IMR-90 (cell line): ENCODE data around the gene STARD4. TPM values are rescaled to one million over a fixed set of nuclear protein-coding genes. Genes with fewer than 3 reads are reported as not detected.

Experiments used
- ATAC-seq: fragments of 200-7000 bp; cut with Tn5 transposase; 2 replicates; pipeline ENCODE4 v1.9.1; 2020; ENCODE audit warnings: low read depth, mild to moderate bottlenecking, moderate library complexity
- BruUV-seq: library from RNA; stranded (reverse); fragments of 400-500 nt; replicated peaks from 2 replicates; lab custom pipeline; 2021; lab: Mats Ljungman, UMichigan
- CTCF ChIA-PET: fragments of 300-600 bp; formaldehyde crosslinking; extraction: SDS; loops from one replicate; lab custom pipeline; 2021; ENCODE audit warnings: antibody characterized with exemption; lab: Yijun Ruan, JAX
- POLR2A ChIA-PET: fragments of 300-600 bp; sonication (Branson Sonifier 250); formaldehyde crosslinking; loops from one replicate; lab custom pipeline; 2022; ENCODE audit warnings: antibody characterized with exemption; ENCODE audit not compliant: unreplicated experiment; lab: Charles Lee
- DNase-seq: peaks from one replicate; pipeline ENCODE4 v3.0.0; 2013
- H2AFZ ChIP-seq: replicated peaks from 2 replicates; pipeline ENCODE3; 2013; ENCODE audit warnings: low read length, mild to moderate bottlenecking; ENCODE audit not compliant: poor library complexity
- H2AK5ac ChIP-seq: 2 replicates; pipeline ENCODE4 v1.6.1; 2013; ENCODE audit warnings: low read depth, low read length, inconsistent platforms
- H2AK9ac ChIP-seq: replicated peaks from 2 replicates; pipeline ENCODE3; 2013; ENCODE audit warnings: mild to moderate bottlenecking, low read depth, low read length, moderate library complexity; ENCODE audit not compliant: poor library complexity
- H2BK120ac ChIP-seq: 2 replicates; pipeline ENCODE4 v1.6.1; 2013; ENCODE audit warnings: low read depth, low read length, inconsistent platforms
- H2BK15ac ChIP-seq: 3 replicates; pipeline ENCODE4 v1.6.1; 2013; ENCODE audit warnings: low read depth, low read length, inconsistent platforms
- H2BK20ac ChIP-seq: 2 replicates; pipeline ENCODE4 v1.6.1; 2013; ENCODE audit warnings: low read depth, mild to moderate bottlenecking, inconsistent platforms, low read length, moderate library complexity
- H2BK5ac ChIP-seq: 2 replicates; pipeline ENCODE4 v1.6.1; 2013; ENCODE audit warnings: mild to moderate bottlenecking, low read depth, low read length, inconsistent platforms; ENCODE audit not compliant: poor library complexity, severe bottlenecking
- H3K14ac ChIP-seq: replicated peaks from 2 replicates; pipeline ENCODE4 v1.6.1; 2013; ENCODE audit warnings: low read depth, low read length, inconsistent platforms
- H3K18ac ChIP-seq: 2 replicates; pipeline ENCODE4 v1.6.1; 2013; ENCODE audit warnings: low read depth, low read length, control low read depth
- H3K23ac ChIP-seq: 2 replicates; pipeline ENCODE4 v1.6.1; 2013; ENCODE audit warnings: low read depth, low read length, inconsistent platforms
- H3K27ac ChIP-seq: 2 replicates; pipeline ENCODE4 v1.5.1; 2013; ENCODE audit warnings: mild to moderate bottlenecking, control low read depth, low read length; ENCODE audit not compliant: insufficient read depth
- H3K27me3 ChIP-seq: 2 replicates; pipeline ENCODE4 v1.6.1; 2013; ENCODE audit warnings: low read length; ENCODE audit not compliant: control insufficient read depth, insufficient read depth
- H3K36me3 ChIP-seq: 2 replicates; pipeline ENCODE4 v1.6.1; 2013; ENCODE audit warnings: low read length, mixed read lengths; ENCODE audit not compliant: control insufficient read depth, insufficient read depth
- H3K4ac ChIP-seq: 2 replicates; pipeline ENCODE4 v1.6.1; 2013; ENCODE audit warnings: low read depth, low read length, inconsistent platforms
- H3K4me1 ChIP-seq: 2 replicates; pipeline ENCODE4 v1.6.1; 2013; ENCODE audit warnings: low read length, mixed read lengths; ENCODE audit not compliant: control insufficient read depth, insufficient read depth
- H3K4me2 ChIP-seq: 2 replicates; pipeline ENCODE4 v1.6.1; 2013; ENCODE audit warnings: low read depth, mild to moderate bottlenecking, control low read depth, low read length, moderate library complexity
- H3K4me3 ChIP-seq: 2 replicates; pipeline ENCODE4 v1.5.1; 2013; ENCODE audit warnings: low read depth, mild to moderate bottlenecking, control low read depth, low read length, moderate library complexity; ENCODE audit not compliant: insufficient read depth
- H3K56ac ChIP-seq: 2 replicates; pipeline ENCODE4 v1.6.1; 2013; ENCODE audit warnings: low read length, inconsistent platforms; ENCODE audit not compliant: insufficient read depth; ENCODE audit errors: extremely low read depth
- H3K79me1 ChIP-seq, 2 experiments: 2 replicates each; pipeline ENCODE4 v1.6.1; 2013; ENCODE audit warnings: low read length in 2 of 2, inconsistent platforms in 1 of 2, low read depth in 1 of 2
- H3K9ac ChIP-seq: 2 replicates; pipeline ENCODE4 v1.6.1; 2013; ENCODE audit warnings: low read depth, low read length, control low read depth
- H3K9me1 ChIP-seq: 2 replicates; pipeline ENCODE4 v1.6.1; 2013; ENCODE audit warnings: low read length, inconsistent platforms; ENCODE audit not compliant: insufficient read depth
- H3K9me3 ChIP-seq: 2 replicates; pipeline ENCODE4 v1.6.1; 2013; ENCODE audit warnings: low read length; ENCODE audit not compliant: control insufficient read depth, insufficient read depth
- H4K20me1 ChIP-seq: 2 replicates; pipeline ENCODE4 v1.6.1; 2013; ENCODE audit warnings: low read length, inconsistent platforms; ENCODE audit not compliant: insufficient read depth
- H4K5ac ChIP-seq: 2 replicates; pipeline ENCODE4 v1.6.1; 2013; ENCODE audit warnings: mild to moderate bottlenecking, low read depth, low read length, control low read depth
- H4K8ac ChIP-seq, 2 experiments: 2 replicates each; pipeline ENCODE4 v1.6.1; 2013; ENCODE audit warnings: low read depth in 2 of 2, low read length in 2 of 2, control low read depth in 1 of 2, inconsistent platforms in 1 of 2
- H4K91ac ChIP-seq: 2 replicates; pipeline ENCODE4 v1.6.1; 2013; ENCODE audit warnings: low read depth, low read length, inconsistent platforms; ENCODE audit not compliant: insufficient read depth
- BHLHE40 ChIP-seq: fragments of 150-350 bp; IDR thresholded peaks from 2 replicates; pipeline ENCODE4 v1.6.1; 2016; ENCODE audit warnings: mild to moderate bottlenecking, low read depth, low read length
- CHD1 ChIP-seq: IDR thresholded peaks from 2 replicates; pipeline ENCODE4 v1.6.1; 2012; ENCODE audit warnings: low read depth, low read length, improper control_type of control experiment
- FOS ChIP-seq: fragments of 150-350 bp; IDR thresholded peaks from 2 replicates; pipeline ENCODE4 v1.6.1; 2016; ENCODE audit warnings: low read depth, low read length
- MAFK ChIP-seq: IDR thresholded peaks from 2 replicates; pipeline ENCODE4 v1.6.1; 2012; ENCODE audit warnings: low read depth, low read length, improper control_type of control experiment
- MAZ ChIP-seq: IDR thresholded peaks from 2 replicates; pipeline ENCODE4 v1.6.1; 2012; ENCODE audit warnings: low read depth, mild to moderate bottlenecking, low read length, improper control_type of control experiment, moderate library complexity, borderline replicate concordance
- MXI1 ChIP-seq: IDR thresholded peaks from 2 replicates; pipeline ENCODE4 v1.6.1; 2012; ENCODE audit warnings: low read depth, mild to moderate bottlenecking, low read length, moderate library complexity, borderline replicate concordance
- NFE2L2 ChIP-seq: fragments of 150-350 bp; IDR thresholded peaks from 2 replicates; pipeline ENCODE4 v1.6.1; 2016; ENCODE audit warnings: low read depth, mild to moderate bottlenecking, low read length
- POLR2A ChIP-seq: IDR thresholded peaks from 2 replicates; pipeline ENCODE4 v1.6.1; 2012; ENCODE audit warnings: mild to moderate bottlenecking, low read depth, low read length
- RAD21 ChIP-seq: IDR thresholded peaks from 2 replicates; pipeline ENCODE4 v1.6.1; 2012; ENCODE audit warnings: low read length, improper control_type of control experiment
- RCOR1 ChIP-seq: IDR thresholded peaks from 2 replicates; pipeline ENCODE4 v1.6.1; 2012; ENCODE audit warnings: mild to moderate bottlenecking, low read length, improper control_type of control experiment; ENCODE audit not compliant: insufficient replicate concordance
- RFX5 ChIP-seq: IDR thresholded peaks from 2 replicates; pipeline ENCODE4 v1.8.0; 2012; ENCODE audit warnings: low read depth, mild to moderate bottlenecking, low read length, moderate library complexity
- SMC3 ChIP-seq: fragments of 150-350 bp; IDR thresholded peaks from 2 replicates; pipeline ENCODE4 v1.6.1; 2016; ENCODE audit warnings: low read depth, mild to moderate bottlenecking, antibody characterized with exemption, low read length, moderate library complexity
- WGBS, 2 experiments: methylation state at CpG; one replicate each; pipeline versions ENCODE4 v1.1.5 to v1.1.7; 2013; ENCODE audit warnings: missing lambda C conversion rate in 2 of 2; ENCODE audit not compliant: insufficient read length in 1 of 2; ENCODE audit errors: extremely low coverage in 2 of 2; 5-methylcytosine and 5-hydroxymethylcytosine counted together
- dilution Hi-C: fragments of 300-500 bp; cut with HindIII; formaldehyde crosslinking; loops from one replicate; pipeline ENCODE4 v1.14.3; 2018; ENCODE audit warnings: low sequenced_read_pairs; ENCODE audit not compliant: unreplicated experiment
- in situ Hi-C: fragments of 300-500 bp; cut with MboI; formaldehyde crosslinking; loops from 3 replicates; pipeline ENCODE4 v1.14.3; 2019; ENCODE audit warnings: low sequenced_read_pairs, inconsistent platforms, mixed read lengths
- intact Hi-C: fragments of 100-400 bp; cut with micrococcal nuclease; formaldehyde crosslinking; loops from 2 replicates; pipeline ENCODE4 v1.10.0; 2022
- polyA plus RNA-seq, 3 experiments: library from polyadenylated mRNA; depleted of rRNA; stranded (reverse); fragments of >200 nt; gene quantifications; 2 replicates each; pipeline ENCODE4 v1.2.3, GENCODE V29; 2012; ENCODE audit warnings: low replicate concordance in 1 of 3
- total RNA-seq: library from RNA; depleted of rRNA; stranded (reverse); fragments of >200 nt; gene quantifications from 2 replicates; pipeline ENCODE4 v1.2.3, GENCODE V29; 2012
- TF ChIP-seq, protein P1 (sequence below): fragments of 150-350 bp; IDR thresholded peaks from 2 replicates; pipeline ENCODE4 v1.6.1; 2017; ENCODE audit warnings: mild to moderate bottlenecking, antibody characterized with exemption, low read length, low read depth
- TF ChIP-seq, protein P2 (sequence below): fragments of 150-350 bp; IDR thresholded peaks from 2 replicates; pipeline ENCODE4 v1.6.1; 2016; ENCODE audit warnings: low read depth, mild to moderate bottlenecking, low read length, moderate library complexity, borderline replicate concordance
- TF ChIP-seq, protein P3 (sequence below): conservative IDR thresholded peaks from 2 replicates; pipeline ENCODE4 v1.5.1; 2012; ENCODE audit warnings: mild to moderate bottlenecking, low read depth, low read length, improper control_type of control experiment

STARD4 gene
- total and polyA plus RNA-seq, 2 of the 4 experiments (the other 2 are of a cell fraction), result 21.5 to 30.3 TPM

DNA sequence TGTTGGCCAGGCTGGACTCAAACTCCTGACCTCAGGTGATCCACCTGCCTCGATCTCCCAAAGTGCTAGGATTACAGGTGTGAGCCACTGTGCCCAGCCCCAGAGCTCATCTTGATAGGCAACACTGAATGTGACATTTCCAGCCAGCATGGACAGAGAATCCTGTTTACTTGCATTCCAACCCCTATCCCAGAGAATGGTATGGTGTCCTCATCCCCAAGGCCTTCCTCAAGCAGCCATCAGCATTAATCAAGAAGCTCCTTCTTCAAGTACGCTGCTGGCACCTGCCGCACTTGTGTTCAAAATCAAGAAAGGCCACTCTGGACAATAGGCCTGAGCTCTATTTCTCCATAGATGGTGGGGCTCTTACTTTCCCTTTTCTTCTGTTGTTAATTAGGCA lies 40.2 kb downstream of the STARD4 start:
- Histone ChIP-seq H3K4ac (no peak overlapping the region), H3K14ac (no peak overlapping the region), H4K20me1 (no peaks in the 10 kb centered on the region), H2AK5ac (no peak overlapping the region), H3K79me1 (no peaks in the 10 kb centered on the region), H3K23ac (no peak overlapping the region), H3K4me2 (no peak overlapping the region), H3K9me3 (no peaks in the 10 kb centered on the region), H4K8ac (no peak overlapping the region), H4K5ac (0 out of 2 replicates have a peak overlapping the region, but pooled peaks have one; percentile 2), H2BK120ac (peak overlapping the region; percentile 32; the same call in 1 of the 2 replicates), H3K4me3 (no peak overlapping the region), H3K4me1 (peaks cover 2% of the 10 kb centered on the region; the same call in 1 of the 2 replicates), H3K27ac (no peak overlapping the region), H2AFZ (no peak overlapping the region), H3K18ac (0 out of 2 replicates have a peak overlapping the region, but pooled peaks have one; percentile 1), H3K9ac (no peak overlapping the region), H3K56ac (no peak overlapping the region), H2BK15ac (no peak overlapping the region), H3K9me1 (peaks cover 3% of the 10 kb centered on the region; the same call in 1 of the 2 replicates), H3K27me3 (no peaks in the 10 kb centered on the region), H2BK5ac (no peak overlapping the region), H4K91ac (no peak overlapping the region), H3K36me3 (no peaks in the 10 kb centered on the region), H2AK9ac (no peak overlapping the region), H2BK20ac (no peak overlapping the region)
- TF ChIP-seq MXI1 (no peak), CHD1 (no peak), RAD21 (no peak), POLR2A (no peak), RCOR1 (no peak), BHLHE40 (no peak), FOS (no peak), MAFK (no peak), SMC3 (no peak), MAZ (no peak), RFX5 (no peak), NFE2L2 (no peak)
- TF ChIP-seq, protein P1, sequence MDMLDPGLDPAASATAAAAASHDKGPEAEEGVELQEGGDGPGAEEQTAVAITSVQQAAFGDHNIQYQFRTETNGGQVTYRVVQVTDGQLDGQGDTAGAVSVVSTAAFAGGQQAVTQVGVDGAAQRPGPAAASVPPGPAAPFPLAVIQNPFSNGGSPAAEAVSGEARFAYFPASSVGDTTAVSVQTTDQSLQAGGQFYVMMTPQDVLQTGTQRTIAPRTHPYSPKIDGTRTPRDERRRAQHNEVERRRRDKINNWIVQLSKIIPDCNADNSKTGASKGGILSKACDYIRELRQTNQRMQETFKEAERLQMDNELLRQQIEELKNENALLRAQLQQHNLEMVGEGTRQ, result no peak
- TF ChIP-seq, protein P2, sequence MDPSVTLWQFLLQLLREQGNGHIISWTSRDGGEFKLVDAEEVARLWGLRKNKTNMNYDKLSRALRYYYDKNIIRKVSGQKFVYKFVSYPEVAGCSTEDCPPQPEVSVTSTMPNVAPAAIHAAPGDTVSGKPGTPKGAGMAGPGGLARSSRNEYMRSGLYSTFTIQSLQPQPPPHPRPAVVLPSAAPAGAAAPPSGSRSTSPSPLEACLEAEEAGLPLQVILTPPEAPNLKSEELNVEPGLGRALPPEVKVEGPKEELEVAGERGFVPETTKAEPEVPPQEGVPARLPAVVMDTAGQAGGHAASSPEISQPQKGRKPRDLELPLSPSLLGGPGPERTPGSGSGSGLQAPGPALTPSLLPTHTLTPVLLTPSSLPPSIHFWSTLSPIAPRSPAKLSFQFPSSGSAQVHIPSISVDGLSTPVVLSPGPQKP, result no peak
- TF ChIP-seq, protein P3, sequence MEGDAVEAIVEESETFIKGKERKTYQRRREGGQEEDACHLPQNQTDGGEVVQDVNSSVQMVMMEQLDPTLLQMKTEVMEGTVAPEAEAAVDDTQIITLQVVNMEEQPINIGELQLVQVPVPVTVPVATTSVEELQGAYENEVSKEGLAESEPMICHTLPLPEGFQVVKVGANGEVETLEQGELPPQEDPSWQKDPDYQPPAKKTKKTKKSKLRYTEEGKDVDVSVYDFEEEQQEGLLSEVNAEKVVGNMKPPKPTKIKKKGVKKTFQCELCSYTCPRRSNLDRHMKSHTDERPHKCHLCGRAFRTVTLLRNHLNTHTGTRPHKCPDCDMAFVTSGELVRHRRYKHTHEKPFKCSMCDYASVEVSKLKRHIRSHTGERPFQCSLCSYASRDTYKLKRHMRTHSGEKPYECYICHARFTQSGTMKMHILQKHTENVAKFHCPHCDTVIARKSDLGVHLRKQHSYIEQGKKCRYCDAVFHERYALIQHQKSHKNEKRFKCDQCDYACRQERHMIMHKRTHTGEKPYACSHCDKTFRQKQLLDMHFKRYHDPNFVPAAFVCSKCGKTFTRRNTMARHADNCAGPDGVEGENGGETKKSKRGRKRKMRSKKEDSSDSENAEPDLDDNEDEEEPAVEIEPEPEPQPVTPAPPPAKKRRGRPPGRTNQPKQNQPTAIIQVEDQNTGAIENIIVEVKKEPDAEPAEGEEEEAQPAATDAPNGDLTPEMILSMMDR, result no peak
- DNase-seq (no peak), ATAC-seq (no peak)
- CTCF ChIA-PET, result interaction anchor here (0.8 kb wide), 1 partner anchor 10 kb away, joined by 4 read pairs; no protein-coding TSS in a partner anchor
- in situ Hi-C loops, result loop anchor here (25.0 kb wide), 1 partner anchor 710 kb away; no protein-coding TSS in a partner anchor
- intact Hi-C loops, result no loop called here
- no TSS peak for BruUV-seq
- WGBS, 2 experiments, result 83% methylated on average over 1 of the region's 3 CpGs; no CpG with 5 or more reads in 1 of the 2 experiments
- dilution Hi-C loops, result no loop called here
- POLR2A ChIA-PET, result no interaction called here
